ENCODE data around the gene SCN5A.

- TF ChIP-seq REST (IDR thresholded peaks at IDR 0.05; ENCODE audit: insufficient read depth in 1 of 2, low read depth in 2 of 2, low read length in 1 of 2) (no peak), POLR2AphosphoS5 (IDR thresholded peaks at IDR 0.05; ENCODE audit: low read depth, low read length) (no peak), TCF7L2 (IDR thresholded peaks at IDR 0.05; ENCODE audit: low read depth, low read length) (no peak), CTCF (IDR thresholded peaks at IDR 0.05) (no peak)
Measured at GRCh38 chr3:38580450-38581382, 68.8 kb downstream of the SCN5A start.

All from Panc1 (cell line).